HCT116 (cell line): ENCODE results near the gene HSPG2. TPM values are rescaled to one million over a fixed set of nuclear protein-coding genes. Genes with fewer than 3 reads are reported as not detected.

Experiments
- ATAC-seq: fragments of 200-7000 bp; cut with Tn5 transposase; 2 replicates; pipeline ENCODE4 v1.9.1; 2020; ENCODE audit warnings: mild to moderate bottlenecking, moderate library complexity
- BruUV-seq: library from RNA; stranded (reverse); fragments of 400-500 nt; replicated peaks from 2 replicates; lab custom pipeline; 2021; lab: Mats Ljungman, UMichigan
- CTCF ChIA-PET: fragments of 300-600 bp; sonication (Branson Sonifier 250); formaldehyde crosslinking; loops from one replicate; lab custom pipeline; 2021; ENCODE audit warnings: antibody characterized with exemption; lab: Charles Lee
- POLR2A ChIA-PET: fragments of 300-600, 350-600 bp; sonication (Branson Sonifier 250); formaldehyde crosslinking; loops from one replicate; lab custom pipeline; 2021; ENCODE audit warnings: antibody characterized with exemption; lab: Charles Lee
- RAD21 ChIA-PET, 2 experiments: fragments of 300-600 bp; sonication (Branson Sonifier 250); formaldehyde crosslinking; loops; one replicate each; lab custom pipeline; 2023; ENCODE audit warnings: low total read pairs in 2 of 2; ENCODE audit not compliant: uncharacterized antibody in 2 of 2, unreplicated experiment in 2 of 2, low non-redundant PET in 1 of 2; lab: Charles Lee
- DNase-seq: peaks from one replicate; pipeline ENCODE4 v3.0.0-alpha.2; 2010; ENCODE audit warnings: low read depth, low spot score
- H2AFZ ChIP-seq: fragments of 200-600 bp; shearing (Covaris generic), sonication (generic); 2 replicates; pipeline ENCODE4 v1.6.1; 2017; ENCODE audit warnings: low read depth, mixed run types, mixed read lengths, antibody characterized with exemption, low read length; ENCODE audit not compliant: poor library complexity, severe bottlenecking
- H3K27ac ChIP-seq: 2 replicates; pipeline ENCODE4 v1.5.1; 2012; ENCODE audit warnings: low read depth, low read length
- H3K27me3 ChIP-seq: fragments of 200-600 bp; sonication (generic); 2 replicates; pipeline ENCODE4 v1.6.1; 2016; ENCODE audit warnings: mixed run types, low read length, mixed read lengths; ENCODE audit not compliant: insufficient read depth
- H3K36me3 ChIP-seq, 2 experiments: fragments of 200-500 bp in 1 of 2; fragments of 200-600 bp in 1 of 2; sonication (Bioruptor generic) in 1 of 2; sonication (generic) in 1 of 2; 2 replicates each; pipeline versions ENCODE4 v1.5.1 to v1.6.1; 2014 to 2016; ENCODE audit warnings: low read length in 2 of 2, inconsistent platforms in 1 of 2, mixed read lengths in 1 of 2, mixed run types in 1 of 2; ENCODE audit not compliant: insufficient read depth in 2 of 2, control insufficient read depth in 1 of 2
- H3K4me1 ChIP-seq, 2 experiments: fragments of 200-600 bp in 1 of 2; sonication (generic) in 1 of 2; 2 replicates each; pipeline versions ENCODE4 v1.5.1 to v1.6.1; 2012 to 2017; ENCODE audit warnings: low read length in 2 of 2, inconsistent platforms in 1 of 2, mild to moderate bottlenecking in 1 of 2, mixed read lengths in 1 of 2, mixed run types in 1 of 2, moderate library complexity in 1 of 2; ENCODE audit not compliant: insufficient read depth in 2 of 2, control insufficient read depth in 1 of 2
- H3K4me2 ChIP-seq: fragments of 200-600 bp; sonication (generic); 2 replicates; pipeline ENCODE4 v1.6.1; 2017; ENCODE audit warnings: mixed run types, low read length, mixed read lengths
- H3K4me3 ChIP-seq, 2 experiments: fragments of 200-600 bp in 1 of 2; sonication (generic) in 1 of 2; replicated peaks in 1 of 2; 2 replicates each; pipeline ENCODE4 v1.5.1; 2011 to 2016; ENCODE audit warnings: low read length in 2 of 2, control low read depth in 1 of 2, low read depth in 1 of 2, mild to moderate bottlenecking in 1 of 2, mixed read lengths in 1 of 2, mixed run types in 1 of 2
- H3K79me2 ChIP-seq: fragments of 200-600 bp; sonication (generic); 2 replicates; pipeline ENCODE4 v1.6.1; 2017; ENCODE audit warnings: mild to moderate bottlenecking, mixed run types, low read length, moderate library complexity, mixed read lengths; ENCODE audit not compliant: insufficient read depth
- H3K9ac ChIP-seq: fragments of 200-600 bp; sonication (generic); 2 replicates; pipeline ENCODE4 v1.6.1; 2016; ENCODE audit warnings: low read length, mixed read lengths
- H3K9me2 ChIP-seq: fragments of 200-600 bp; sonication (generic), shearing (Covaris generic); 2 replicates; pipeline ENCODE4 v1.6.1; 2017; ENCODE audit warnings: mixed run types, mild to moderate bottlenecking, moderate library complexity; ENCODE audit not compliant: insufficient read depth
- H3K9me3 ChIP-seq, 2 experiments: fragments of 200-500 bp in 1 of 2; fragments of 200-600 bp in 1 of 2; sonication (Bioruptor generic) in 1 of 2; sonication (generic) in 1 of 2; 2 replicates each; pipeline ENCODE4 v1.6.1; 2014 to 2017; ENCODE audit warnings: low read length in 2 of 2, mixed read lengths in 2 of 2, inconsistent platforms in 1 of 2, low read depth in 1 of 2, mild to moderate bottlenecking in 1 of 2, mixed run types in 1 of 2, moderate library complexity in 1 of 2; ENCODE audit not compliant: control insufficient read depth in 1 of 2, insufficient read depth in 1 of 2
- H4K20me1 ChIP-seq: fragments of 200-600 bp; sonication (generic), shearing (Covaris generic); 2 replicates; pipeline ENCODE4 v1.6.1; 2017; ENCODE audit warnings: mixed run types, mild to moderate bottlenecking, moderate library complexity; ENCODE audit not compliant: insufficient read depth
- CBX3 ChIP-seq: IDR thresholded peaks from 2 replicates; pipeline ENCODE4 v1.6.1; 2012; ENCODE audit warnings: low read depth
- CEBPB ChIP-seq: IDR thresholded peaks from 2 replicates; pipeline ENCODE4 v1.6.1; 2012; ENCODE audit warnings: low read depth
- POLR2AphosphoS5 ChIP-seq: IDR thresholded peaks from 2 replicates; pipeline ENCODE4 v1.6.1; 2011; ENCODE audit warnings: mild to moderate bottlenecking, low read depth, low read length, moderate library complexity
- SIN3A ChIP-seq: IDR thresholded peaks from 2 replicates; pipeline ENCODE4 v1.6.1; 2012; ENCODE audit warnings: low read depth
- SP1 ChIP-seq: IDR thresholded peaks from 2 replicates; pipeline ENCODE4 v1.6.1; 2012; ENCODE audit warnings: low read depth
- YY1 ChIP-seq: IDR thresholded peaks from 2 replicates; pipeline ENCODE4 v1.6.1; 2011; ENCODE audit warnings: low read length, low read depth, moderate library complexity, mild to moderate bottlenecking; ENCODE audit not compliant: insufficient replicate concordance; ENCODE audit errors: extremely low read depth
- intact Hi-C: fragments of 100-400 bp; cut with micrococcal nuclease; formaldehyde crosslinking; loops from 2 replicates; pipeline ENCODE4 v1.10.0; 2022
- total RNA-seq: library from RNA; stranded (reverse); gene quantifications from one replicate; pipeline ENCODE4 v1.2.1, GENCODE V29; 2021; ENCODE audit not compliant: unreplicated experiment
- TF ChIP-seq, protein P1 (sequence below): IDR thresholded peaks from 2 replicates; pipeline ENCODE4 v1.6.1; 2012; ENCODE audit warnings: low read depth

Gene HSPG2
- total RNA-seq, 1 experiment from 2014 or later = 55.7 TPM

DNA sequence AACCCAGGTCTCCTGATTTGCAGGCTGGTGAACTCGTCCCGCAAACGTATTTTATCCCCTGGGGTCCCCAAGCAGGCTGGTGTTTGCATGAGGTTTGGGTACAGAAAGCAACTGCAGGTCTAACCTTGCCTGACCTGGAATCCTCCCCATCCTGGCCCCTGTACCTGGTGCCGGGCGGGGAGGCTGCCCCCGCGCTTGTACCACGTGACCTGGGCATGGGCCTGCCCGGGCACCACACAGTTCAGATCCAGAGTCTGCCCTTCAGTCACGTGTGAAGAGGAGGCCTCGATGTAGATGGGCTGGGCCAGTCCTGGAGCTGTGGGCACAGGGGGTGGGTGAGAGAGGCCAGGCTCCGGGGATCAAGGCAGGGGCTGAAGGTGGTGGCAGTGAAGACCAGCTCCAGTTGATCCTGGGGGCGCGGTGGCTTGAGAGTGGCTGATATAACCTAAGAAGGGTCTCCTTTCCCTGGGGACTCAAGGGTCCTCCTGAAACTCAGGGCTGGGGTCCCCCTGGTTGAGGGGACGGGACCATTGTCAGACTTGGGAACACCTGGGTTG is 94.4 kb downstream of the HSPG2 start (continued):
- TF ChIP-seq, protein P1, sequence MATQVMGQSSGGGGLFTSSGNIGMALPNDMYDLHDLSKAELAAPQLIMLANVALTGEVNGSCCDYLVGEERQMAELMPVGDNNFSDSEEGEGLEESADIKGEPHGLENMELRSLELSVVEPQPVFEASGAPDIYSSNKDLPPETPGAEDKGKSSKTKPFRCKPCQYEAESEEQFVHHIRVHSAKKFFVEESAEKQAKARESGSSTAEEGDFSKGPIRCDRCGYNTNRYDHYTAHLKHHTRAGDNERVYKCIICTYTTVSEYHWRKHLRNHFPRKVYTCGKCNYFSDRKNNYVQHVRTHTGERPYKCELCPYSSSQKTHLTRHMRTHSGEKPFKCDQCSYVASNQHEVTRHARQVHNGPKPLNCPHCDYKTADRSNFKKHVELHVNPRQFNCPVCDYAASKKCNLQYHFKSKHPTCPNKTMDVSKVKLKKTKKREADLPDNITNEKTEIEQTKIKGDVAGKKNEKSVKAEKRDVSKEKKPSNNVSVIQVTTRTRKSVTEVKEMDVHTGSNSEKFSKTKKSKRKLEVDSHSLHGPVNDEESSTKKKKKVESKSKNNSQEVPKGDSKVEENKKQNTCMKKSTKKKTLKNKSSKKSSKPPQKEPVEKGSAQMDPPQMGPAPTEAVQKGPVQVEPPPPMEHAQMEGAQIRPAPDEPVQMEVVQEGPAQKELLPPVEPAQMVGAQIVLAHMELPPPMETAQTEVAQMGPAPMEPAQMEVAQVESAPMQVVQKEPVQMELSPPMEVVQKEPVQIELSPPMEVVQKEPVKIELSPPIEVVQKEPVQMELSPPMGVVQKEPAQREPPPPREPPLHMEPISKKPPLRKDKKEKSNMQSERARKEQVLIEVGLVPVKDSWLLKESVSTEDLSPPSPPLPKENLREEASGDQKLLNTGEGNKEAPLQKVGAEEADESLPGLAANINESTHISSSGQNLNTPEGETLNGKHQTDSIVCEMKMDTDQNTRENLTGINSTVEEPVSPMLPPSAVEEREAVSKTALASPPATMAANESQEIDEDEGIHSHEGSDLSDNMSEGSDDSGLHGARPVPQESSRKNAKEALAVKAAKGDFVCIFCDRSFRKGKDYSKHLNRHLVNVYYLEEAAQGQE = no peak
- no peak for TF ChIP-seq POLR2AphosphoS5
- TF ChIP-seq SP1 = no peak
- TF ChIP-seq CEBPB = no peak
- no peak for TF ChIP-seq CBX3
- no peak for TF ChIP-seq YY1
- TF ChIP-seq, all 23 proteins: peak for 0

DNA sequence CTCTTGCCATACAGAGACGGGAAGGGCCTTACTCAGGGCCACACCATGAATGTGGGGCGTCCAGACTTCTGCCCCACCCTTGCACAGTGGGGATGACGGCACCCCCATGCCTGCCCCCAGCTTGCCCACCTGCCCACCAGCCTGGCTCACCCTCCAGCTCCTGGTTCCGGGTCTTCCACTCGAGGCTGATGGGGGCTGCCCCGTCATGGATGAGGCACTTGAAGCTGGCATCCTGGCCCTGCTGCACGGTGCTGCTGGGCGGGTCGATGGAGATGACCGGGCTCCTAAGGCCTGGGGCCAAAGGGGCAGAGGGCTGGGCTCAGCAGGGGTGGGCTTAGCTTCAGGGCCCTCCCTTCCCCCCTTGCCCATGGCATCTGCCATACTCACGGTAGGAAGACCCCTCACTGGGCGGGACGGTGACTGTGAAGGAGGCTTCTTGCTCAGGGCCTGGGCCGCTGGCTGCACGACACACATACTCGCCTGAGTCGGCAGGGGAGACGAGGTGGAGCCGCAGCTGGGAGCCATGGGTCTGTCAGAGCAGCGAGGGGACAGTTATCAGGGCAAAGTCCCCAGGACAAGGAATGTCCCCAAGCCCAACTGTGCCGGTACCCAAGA is 95.2 kb downstream of the HSPG2 start:
- Histone ChIP-seq H3K9ac (no peak overlapping the region), H3K79me2 (no peaks in the 10 kb centered on the region), H3K9me2 (no peaks in the 10 kb centered on the region), H3K36me3 (peaks cover 0 to 3% of the 10 kb centered on the region in 2 experiments; a peak in 1 of 4 replicates), H3K9me3 (no peaks in the 10 kb centered on the region), H3K4me1 (no peaks in the 10 kb centered on the region), H3K4me3 (no peak overlapping the region)
- ChIA-PET CTCF (no interaction called here), POLR2A (no interaction called here), RAD21 (no interaction called here)
- BruUV-seq = no TSS peak
- no peak for TF ChIP-seq SIN3A
- TF ChIP-seq, all 23 proteins: peak for 0
- no peak for ATAC-seq
- no peak for DNase-seq
- H4K20me1 ChIP-seq = no peaks in the 10 kb centered on the region
- H2AFZ ChIP-seq = no peak overlapping the region
- H3K27ac ChIP-seq = no peak overlapping the region
- intact Hi-C loops = no loop called here
- H3K4me2 ChIP-seq = no peak overlapping the region
- H3K27me3 ChIP-seq = no peaks in the 10 kb centered on the region
